NCI-H748 treated with DMSO at 0.1 percent for 48 hours (cell line): ENCODE measurements around the gene NGB.
"Not testable (repeated sequence)": the region's sequence is repeated elsewhere in the genome, so short reads cannot be mapped to it uniquely, and the experiment has no call there.

Source experiments
- DNase-seq: peaks from one replicate; lab custom pipeline; 2025; lab: John Stamatoyannopoulos, UW

The NGB gene

DNA sequence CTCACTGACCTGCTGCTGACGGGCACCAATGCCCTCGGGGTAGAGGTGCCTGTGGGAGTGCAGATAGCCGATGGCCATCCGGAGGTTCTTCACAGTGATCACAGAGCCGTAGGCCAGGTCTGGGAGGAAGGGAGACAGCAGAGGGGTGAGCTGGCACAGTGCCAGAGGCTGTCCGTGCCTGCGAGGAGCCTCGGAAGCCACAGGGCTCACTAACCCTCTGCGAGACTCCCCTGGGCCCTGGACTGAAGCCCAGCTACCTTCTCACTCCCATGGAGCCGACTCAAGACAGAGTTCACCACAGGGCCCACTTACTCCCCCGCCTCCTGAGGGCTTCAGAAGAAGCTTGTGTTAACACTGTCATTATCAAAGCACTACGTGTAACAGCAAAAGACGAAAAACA lies 25.1 kb upstream of the NGB start:
- no peak for DNase-seq

DNA sequence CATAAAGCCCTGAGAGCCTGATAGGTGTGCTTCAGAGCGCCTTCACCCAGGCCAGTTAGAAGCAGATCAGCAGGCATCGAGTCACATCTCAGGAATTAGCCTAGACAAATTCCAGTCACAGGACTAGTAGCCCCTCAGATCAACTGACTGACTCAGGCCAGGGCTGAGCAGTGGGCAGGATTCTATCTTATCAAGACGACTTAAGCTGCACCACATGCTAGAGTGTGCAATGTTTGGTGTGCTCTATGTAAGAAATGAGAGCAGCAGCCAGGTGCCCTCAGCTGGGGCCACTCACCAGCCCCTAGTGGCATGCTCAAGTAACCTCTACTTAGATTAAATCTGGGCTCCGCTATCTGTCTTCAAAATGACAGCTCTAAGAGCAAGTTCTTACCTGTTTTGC lies 19.7 kb upstream of the NGB start:
- no peak for DNase-seq

DNA sequence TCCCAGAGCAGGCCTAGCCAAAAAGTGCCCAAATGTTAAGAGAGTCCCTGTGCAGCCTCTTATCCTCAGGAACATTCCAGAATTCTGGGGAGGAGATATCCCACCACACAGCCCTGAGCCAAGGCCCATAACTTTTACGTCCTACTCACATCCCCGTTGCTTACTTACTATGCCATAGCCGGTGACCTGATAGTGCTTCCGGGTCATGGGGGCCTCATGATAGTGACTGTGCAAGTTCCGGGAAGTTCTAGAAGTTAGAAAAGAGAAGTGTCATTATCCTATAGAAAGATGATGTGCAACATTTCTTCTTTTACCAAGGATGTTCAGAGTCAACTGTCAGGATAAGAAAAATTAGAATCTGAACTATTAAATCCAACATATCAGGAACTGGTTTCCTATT lies 15.6 kb upstream of the NGB start:
- no peak for DNase-seq

DNA sequence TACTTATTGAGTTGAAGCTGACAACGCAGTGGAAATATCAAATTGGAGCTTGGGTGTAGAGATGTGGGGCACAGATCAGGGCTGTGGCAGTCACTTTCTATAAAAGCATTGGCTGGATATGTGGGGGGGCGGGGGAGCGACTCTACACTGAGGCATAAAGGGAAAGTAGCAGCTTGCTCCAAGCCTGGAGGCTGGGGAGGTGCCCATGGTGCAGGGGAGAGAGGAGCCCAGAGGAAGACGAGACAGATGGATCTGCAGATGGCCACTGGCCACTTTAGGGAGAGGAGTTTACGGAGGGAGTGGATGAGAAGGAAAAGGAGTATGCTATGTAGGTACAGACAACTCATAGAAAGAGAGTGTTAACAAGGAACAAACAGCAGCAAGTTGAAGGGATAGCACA lies 13.5 kb upstream of the NGB start:
- DNase-seq, result no peak

DNA sequence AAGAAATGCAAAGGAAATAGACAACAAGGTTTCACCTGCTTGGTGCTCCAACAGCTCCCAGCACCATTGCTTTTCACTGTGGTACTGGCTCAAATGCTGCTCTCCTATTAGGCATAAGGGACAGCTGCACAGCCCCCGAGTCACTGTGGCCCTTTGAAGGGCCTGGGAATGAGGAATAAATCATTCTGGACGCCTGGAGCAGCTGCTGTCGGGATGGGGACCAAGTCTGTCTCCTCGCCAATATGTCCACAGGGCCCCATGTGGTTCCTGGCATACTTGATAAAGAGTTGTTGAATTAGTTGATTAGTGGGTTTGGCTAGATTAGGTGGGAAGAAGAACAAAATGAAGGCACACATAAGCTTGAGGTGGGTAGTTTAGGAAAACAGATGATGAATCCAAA lies 13.1 kb upstream of the NGB start:
- DNase-seq, result no peak

DNA sequence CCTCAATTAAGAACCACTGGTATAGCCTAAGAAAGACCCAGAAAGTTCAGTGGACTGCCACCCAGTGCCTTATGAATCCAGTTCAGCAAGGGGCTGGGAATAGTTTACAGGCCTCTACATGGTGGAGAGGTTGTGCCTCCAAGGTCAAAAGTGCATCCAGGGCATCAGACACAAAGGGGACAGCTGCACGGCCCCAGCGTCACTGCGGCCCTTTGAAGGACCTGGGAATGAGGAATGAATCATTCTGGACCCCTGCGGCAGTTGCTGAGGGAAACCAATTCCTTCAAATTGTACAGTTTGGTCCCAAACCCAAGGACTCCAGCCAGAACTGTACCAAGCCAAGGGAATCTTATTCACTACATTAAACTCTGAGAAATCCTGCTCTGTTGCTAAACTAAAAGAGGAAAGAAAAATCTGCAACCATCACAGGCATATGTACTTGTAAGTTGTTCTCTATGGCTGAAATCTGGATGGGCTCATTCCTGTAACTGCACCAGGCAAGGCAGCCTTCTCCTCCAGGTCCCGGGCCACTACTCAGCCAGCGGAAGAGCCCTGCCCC lies 10.9 kb upstream of the NGB start:
- no peak for DNase-seq

DNA sequence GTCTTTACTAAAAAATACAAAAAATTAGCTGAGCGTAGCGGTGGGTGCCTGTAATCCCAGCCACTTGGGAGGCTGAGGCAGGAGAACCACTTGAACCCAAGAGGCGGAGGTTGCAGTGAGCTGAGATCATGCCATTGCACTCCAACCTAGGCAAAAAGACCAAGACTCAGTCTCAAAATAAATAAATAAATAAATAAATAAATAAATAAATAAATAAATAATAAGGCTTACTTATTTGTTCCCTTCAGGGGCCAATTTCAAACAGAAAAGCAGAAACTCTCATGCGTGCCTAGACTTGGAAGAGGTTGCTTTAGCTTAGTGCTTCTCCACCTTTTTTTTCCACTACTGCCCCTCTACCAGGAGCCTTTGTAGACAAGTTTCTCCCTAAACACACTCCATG lies 9.9 kb upstream of the NGB start:
- not testable (repeated sequence) for DNase-seq

DNA sequence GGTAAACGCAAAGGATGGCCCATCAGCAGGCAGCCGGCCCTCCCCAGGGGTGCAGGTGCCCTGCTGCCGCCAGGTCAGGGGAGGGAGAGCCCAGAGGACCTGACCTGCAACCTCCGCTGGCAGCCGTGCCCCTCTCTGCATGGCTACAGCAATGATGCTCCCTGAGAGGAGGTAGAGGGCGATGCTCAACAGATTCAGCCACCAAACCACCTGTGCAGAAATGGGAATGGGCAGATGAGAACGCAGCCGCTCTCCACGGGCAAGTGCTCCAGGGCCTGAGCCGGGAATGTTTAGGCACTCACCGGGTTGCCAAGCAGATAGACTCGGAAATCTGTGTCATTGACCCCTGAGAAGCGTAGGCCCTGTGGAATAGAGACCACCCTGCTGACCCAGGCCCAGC lies 8.7 kb upstream of the NGB start:
- DNase-seq, result no peak

DNA sequence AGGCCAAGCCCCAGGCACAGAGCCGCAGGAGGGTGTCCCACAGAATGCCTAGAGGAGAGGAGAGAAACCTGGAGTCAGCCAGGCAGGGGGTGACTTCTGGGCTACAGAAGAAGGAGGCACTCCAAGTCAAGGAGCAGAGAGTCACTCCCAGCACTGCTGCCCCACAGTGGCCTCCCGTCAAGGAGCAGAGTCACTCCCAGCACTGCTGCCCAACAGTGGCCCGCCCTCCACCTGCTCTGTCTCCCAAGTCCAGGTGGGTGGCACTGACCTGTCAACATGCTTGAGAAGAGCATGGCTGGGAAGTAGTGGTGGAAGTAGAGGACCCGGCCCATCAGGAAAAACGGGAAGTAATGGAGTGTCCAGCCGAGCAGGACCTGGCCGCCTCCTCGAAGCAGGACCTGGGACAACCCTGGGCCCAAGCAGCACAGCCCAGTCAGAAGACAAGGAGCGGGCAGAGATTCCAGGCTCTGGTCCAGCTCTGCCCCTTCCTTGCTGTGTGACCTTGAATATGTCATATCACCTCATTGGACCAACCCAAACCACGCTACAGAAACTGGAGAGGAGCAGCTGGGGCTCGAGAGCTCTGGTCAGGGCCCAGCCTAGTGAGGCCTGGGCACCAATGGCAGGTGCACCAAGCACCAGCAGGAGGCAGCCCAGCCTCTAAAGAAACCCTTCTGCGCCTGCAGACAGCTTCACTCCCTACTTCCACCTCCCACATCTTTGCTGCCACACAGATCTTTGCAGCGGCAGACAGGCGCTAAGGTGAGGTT lies 7.6 kb upstream of the NGB start:
- no peak for DNase-seq

DNA sequence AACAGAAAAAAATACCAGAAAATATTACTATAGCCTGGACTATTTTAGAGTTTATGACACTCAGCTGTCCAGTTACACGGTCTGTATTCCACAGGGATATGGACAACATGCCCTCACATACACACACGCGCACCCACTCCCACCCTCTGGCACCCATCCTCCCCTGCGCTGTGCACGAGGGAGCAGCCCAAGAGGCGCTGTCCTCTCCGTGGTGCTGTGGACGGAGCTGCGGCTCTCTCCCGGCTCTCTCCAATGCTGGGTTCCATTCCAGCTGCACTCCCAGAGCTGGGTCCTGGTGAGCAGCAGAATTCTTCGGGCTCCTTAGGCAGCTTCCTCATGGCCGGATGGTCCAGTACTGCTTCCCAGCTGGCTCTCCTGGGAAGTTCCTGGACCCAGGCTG lies 6.0 kb upstream of the NGB start:
- DNase-seq, result no peak

DNA sequence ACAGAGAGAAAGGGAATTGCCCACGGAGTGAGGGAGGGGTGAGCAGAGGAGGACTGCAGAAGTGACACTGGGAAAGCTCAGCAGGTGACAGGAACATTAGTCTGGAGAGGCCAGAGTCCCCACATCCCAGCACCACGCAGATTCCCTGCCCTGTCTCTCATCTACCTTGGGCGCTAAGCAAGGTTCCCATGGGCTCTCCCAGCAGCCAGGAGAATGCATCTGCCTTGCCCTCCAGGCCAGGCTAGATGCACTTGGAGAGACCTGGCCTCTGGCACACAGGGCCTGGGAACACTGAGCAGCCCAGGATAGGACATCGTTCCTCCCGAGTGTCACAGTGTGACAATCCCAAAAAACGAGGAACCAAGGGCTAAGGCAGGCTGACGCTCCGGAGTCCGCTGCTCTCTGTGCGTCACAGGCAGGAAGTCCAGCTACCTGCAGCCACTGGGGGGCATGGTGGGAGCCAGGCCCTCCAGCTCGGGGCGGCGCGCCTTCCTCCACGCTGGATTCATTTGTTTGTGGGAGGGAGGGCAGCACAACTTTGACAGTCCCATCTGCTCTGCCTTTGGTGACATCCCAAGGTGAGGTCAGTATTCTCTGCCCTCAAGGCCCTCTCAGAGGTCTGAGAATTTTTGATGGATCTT lies 5.4 kb upstream of the NGB start:
- no peak for DNase-seq

DNA sequence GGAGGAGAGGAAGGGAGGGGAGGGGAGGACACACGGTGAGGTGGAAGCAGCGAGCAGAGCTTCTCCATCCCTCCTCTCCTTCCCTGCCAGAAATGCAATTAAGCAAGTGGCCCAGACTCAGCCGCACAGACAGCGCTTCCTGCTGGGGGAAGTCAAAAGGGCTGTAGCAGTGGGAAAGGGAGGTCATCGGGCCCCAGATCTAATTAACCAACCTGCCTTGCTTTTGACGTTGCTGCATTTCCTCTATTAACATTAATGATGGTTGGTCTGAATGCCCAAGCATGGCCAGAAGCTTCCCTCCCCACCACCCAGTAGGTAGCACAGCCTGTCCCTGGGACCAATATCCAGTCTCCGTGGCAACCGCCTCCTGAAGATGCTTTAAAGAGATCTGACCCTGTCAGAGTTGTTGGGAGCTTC lies 4.6 kb upstream of the NGB start:
- no peak for DNase-seq

DNA sequence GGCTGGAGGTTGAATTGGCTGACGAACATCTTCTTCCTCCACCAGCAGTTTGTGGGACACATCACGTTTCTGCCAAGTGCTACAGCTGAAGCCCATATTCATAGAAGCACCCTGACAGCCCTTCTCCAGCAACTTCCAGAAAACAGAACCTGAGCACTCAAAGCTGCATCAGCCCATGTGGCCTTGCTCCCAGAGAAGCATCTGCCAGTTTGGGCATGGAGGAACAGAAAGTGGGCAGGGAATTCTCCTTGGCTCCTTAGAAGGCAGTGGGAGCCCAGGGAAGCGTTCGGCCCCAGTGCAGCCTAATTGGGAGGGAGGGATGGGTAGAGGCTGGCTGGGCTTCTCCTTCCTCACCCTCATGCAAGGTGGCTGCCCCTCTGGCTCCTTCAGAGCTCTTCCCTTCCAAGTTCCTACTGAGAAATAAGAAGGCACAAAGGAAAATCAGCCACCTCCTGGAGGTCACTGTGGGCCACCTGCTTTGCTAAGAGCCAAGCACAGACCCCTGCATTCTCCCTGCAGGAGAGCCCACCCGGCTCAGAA lies 4.1 kb upstream of the NGB start:
- DNase-seq, result no peak

DNA sequence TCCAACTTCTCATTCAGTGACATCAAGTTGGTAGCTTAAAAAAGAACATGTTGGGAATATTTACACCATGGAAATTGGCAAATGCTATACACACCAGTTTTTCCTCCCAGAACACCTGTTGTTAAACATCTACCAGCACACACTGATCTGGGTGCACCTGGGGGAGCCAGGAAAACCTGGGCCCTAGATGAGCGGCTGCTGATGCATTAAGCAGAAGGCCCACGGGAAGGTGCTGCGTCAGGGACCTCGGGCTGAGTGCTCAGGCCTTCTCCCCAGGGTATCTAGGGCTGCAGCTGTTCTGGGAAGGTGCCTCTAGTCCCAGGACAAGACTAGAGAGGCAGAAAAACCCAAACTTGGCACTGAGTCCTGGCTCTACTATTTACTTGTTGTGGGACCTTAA lies 2.8 kb upstream of the NGB start:
- no peak for DNase-seq

DNA sequence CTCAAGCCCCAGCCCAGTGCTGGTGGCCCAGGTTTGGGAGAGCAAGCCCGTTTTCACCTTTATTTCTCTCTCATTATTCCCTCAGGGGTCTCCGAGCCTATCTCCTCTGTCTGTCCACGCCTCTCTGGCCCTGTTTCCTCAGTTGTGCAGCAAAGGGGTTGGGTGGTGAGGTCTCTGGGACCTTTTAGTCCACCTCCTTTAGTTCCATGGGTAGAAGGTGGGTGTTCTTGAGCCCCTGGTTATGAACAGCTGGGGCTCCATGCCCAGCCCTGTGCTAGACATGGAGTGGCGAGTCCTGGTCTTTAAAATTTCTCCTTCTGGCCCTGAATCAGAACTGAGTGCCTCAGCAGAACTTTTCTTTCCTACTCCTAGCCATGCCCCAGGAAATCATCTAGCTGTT lies 1.3 kb upstream of the NGB start:
- DNase-seq, result no peak

DNA sequence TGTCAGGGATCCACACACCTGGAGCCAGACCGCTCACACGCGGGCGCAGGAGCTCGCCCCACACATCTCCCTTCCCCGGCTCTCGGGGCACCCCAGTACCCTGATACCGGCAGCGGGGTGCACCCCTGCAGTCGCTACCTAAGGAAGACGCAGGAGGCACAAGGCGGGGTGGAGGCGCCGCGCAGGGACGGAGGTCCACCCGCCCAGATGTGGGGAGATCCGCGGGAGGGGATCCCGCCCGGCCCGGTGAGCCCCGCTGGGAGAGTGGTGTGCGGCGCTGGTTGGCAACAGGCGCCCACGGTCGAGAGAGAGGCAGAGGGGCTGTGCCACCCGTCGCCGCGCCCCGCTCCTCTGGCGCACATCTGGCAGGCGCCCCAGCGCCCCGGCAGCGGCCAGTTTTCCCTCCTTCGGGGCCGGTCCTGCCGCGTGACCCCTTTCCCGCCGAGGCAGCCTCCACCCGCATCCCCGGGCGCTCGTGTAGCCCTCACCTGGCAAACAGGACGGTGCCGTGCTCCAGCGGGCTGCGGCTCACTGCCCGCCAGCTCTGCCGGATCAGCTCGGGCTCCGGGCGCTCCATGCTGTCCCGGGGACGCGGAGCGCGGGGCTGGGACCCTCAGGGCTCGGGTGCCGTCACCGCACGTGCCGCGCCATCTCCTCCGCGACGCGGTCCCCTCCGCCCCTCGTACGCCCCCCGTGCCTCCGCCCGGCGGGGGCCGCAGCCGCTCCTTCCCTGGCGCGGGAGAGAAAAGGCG lies 469 bp downstream of the NGB start:
- no peak for DNase-seq

DNA sequence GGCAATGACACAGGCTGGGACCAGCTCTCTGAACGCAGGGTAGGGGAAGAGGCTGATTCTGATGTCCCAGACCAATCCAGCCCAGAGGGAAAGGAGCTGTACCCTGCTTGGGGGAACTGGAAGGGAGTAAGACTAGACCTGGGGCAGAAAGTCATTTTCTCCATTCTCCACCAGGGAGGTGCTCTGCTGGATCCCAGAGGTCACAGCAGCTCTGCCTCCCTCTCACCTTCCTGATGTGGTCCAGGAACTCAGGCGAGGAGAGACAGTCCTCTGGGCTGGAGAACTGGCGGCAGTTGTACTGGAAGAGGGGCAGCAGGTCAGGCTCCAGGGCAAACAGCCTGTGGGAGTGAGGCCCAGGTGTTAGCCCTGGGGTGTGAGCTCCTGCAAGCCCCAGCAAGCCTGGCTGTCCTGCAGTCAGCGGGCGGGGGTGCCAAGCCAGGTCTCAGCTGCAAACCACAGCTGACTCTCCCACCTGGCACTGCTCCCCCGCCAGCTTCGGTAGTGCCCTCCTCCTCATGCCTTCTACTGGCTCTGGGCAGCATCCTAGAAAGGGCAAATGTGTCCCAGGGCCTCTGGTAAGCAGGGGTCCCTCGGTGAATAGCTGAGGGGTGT lies 1.9 kb downstream of the NGB start:
- DNase-seq, result no peak

DNA sequence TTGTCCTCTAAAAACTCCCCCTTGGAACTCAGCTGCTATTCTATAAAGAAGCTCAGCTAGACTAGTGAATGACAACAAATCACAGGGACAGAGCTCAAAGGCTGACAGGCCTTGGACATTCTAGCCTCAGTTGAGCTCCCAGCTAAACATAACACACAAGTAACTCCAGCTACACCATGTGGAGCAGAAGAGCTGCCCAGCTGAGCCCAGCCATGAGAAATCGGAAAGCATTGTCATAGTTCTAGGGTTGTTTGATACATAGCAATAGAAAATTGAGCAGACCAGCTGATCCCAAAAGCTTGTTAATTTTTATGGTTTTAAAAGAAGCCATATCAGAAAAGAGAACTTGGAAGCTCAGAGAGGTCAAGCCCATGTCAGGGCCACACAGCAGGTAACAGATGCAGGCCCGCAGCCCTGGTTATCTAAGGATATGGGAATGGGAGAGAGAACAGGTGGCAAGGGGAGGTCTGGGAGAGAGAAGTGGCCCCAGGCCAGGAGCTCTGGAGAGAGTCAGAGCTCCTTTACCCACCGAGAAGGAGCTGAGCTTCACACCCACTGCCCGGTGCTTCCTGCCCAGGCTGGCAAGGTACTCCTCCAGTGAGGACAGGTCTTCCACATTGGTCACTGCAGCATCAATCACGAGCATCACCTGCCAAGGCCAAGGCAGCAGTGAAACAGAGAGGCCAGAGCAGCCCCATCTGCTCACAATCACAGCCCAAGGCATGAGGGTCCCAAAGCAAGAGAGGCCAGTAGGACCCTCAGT lies 2.9 kb downstream of the NGB start:
- no peak for DNase-seq

DNA sequence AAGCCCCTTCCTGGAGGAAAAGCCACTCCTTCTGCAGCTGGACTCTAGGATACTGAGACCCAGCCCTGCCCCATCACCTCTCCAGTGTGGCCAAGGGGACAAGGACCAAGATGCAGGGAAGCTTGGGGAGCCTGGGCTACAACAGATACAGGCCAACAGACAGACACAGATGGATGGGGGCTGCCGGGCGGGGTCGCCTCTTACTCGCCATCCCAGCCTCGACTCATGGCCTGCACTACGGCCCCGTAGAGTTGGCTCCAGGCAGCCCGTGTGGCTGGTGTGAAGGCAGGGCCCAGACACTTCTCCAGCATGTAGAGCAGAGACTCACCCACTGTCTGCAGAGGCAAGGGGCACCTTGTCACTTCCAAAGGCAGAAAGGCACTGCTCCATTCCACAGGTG lies 4.7 kb downstream of the NGB start:
- no peak for DNase-seq

DNA sequence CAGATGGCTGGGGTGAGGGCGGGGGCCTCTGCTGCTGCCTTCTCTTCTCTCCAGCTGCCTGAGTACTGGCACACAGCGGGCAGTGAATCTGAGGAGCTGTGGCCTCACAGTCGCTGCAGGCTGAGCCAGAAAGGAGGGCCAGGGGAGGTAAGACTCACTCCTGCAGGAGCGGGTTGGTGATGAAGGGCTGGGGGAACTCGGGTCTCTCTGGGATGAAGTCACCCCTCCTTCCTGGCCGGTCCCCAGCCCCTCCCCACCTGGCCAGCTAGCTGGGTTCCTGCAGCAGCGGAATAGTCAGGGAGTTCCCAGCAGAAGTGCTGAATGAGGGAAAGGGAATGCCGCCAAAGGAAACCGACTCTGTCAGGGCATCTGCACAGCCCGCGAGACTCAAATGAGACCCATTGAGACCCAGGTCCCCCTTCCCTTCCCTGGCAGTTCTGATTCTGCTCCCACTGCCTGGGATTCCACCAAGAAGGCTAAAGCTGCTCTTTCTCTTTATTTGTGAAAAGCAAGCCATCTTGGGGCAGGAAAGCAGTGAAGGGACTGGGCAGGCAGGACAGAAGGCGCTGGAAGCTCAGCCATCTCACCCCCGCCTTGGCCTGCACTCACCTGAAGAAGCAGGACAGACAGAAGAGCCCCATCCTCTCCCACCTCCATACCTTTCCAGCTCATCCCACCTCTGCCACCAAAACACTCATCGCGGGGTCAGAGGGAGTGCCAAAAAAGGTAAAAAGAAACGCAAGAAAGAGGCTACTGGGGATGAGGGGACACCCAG lies 5.3 kb downstream of the NGB start:
- no peak for DNase-seq

DNA sequence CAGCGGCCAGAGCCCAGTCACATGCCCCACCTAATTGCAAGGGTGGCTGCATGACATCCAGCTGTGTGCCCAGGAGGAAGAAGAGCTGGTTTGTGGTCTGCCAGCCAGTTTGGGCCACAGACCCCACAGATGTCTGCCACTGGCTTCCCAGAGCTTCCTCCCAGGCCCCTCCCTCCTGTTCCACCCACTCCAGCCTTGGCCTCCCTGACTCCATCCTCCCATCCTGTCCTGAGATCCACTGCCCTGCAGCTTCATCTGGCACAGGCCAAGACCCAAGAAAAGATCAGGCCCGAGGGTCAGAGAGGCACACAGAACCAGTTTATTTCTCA lies 5.9 kb downstream of the NGB start:
- DNase-seq, result no peak
